Measurements from ENCODE around the gene PBX3.

- TF ChIP-seq POLR2A (IDR thresholded peaks at IDR 0.05; ENCODE audit: low read length): no peak
- no peak for TF ChIP-seq GATA1 (IDR thresholded peaks at IDR 0.05; ENCODE audit: low read depth, low read length)
These were observed 161.0 kb downstream of the PBX3 start for GRCh38 chr9:125908136-125908535.
